Mucosa of descending colon (tissue), 3 donors: ENCODE results near the gene KCTD16. TPM values are rescaled to one million over a fixed set of nuclear protein-coding genes. Genes with fewer than 3 reads are reported as not detected.
A peak's percentile ranks its signal among the peaks of the same experiment; 100 is the strongest.

Source experiments
- ATAC-seq: fragments of 200-7000 bp; cut with Tn5 transposase; one replicate; pipeline ENCODE4 v1.9.1; 2020; ENCODE audit warnings: mild to moderate bottlenecking, moderate library complexity
- DNase-seq, 3 donors: peaks; one replicate each; pipeline ENCODE4 v3.0.0-alpha.2; 2020
- H3K36me3 ChIP-seq: fragments of 200-600 bp; one replicate; pipeline ENCODE4 v1.8.0; 2021; ENCODE audit warnings: low read depth, mild to moderate bottlenecking
- H3K4me1 ChIP-seq: fragments of 200-600 bp; one replicate; pipeline ENCODE4 v1.8.0; 2021; ENCODE audit warnings: low read depth, mild to moderate bottlenecking
- H3K4me3 ChIP-seq: fragments of 200-600 bp; one replicate; pipeline ENCODE4 v1.8.0; 2021; ENCODE audit warnings: mild to moderate bottlenecking
- H3K9me3 ChIP-seq: fragments of 200-600 bp; one replicate; pipeline ENCODE4 v1.8.0; 2021; ENCODE audit warnings: mild to moderate bottlenecking
- CTCF ChIP-seq: fragments of 200-600 bp; IDR thresholded peaks from one replicate; pipeline ENCODE4 v1.8.0; 2022; ENCODE audit warnings: antibody characterized with exemption, mild to moderate bottlenecking
- intact Hi-C, 2 donors: fragments of 100-400 bp; cut with DNase I in 1 of 2; cut with micrococcal nuclease in 1 of 2; formaldehyde crosslinking; loops; one replicate each; pipeline versions ENCODE4 v1.11.0 to v1.11.1; 2022; cut with DNase I, micrococcal nuclease
- total RNA-seq, 3 donors: library from RNA; stranded (reverse); fragmentation: NEBNext Ultra II Directional in 2 of 3; extraction: Animal tissue kit (Norgen Biotek cat#: 25700) in 2 of 3; gene quantifications; one replicate each; pipeline versions ENCODE4 v1.2.1 to v1.2.4, GENCODE V29; 2021 to 2023
- donor health status: DM: no; HTN: no; CAD: no; lungs with moderate emphysema.
- donor health status: DM: no; HTN: no; CAD: no.
- donor health status: DM: no; HTN: yes; CAD: no.

The KCTD16 gene
- total RNA-seq, 3 donors from 2014 or later = 0.07 to 0.22 (median 0.12) TPM

- no peak overlapping the region for H3K4me3 ChIP-seq
- no peak for ATAC-seq
- intact Hi-C loops = no loop called here
- TF ChIP-seq CTCF = no peak
- DNase-seq = no peak
- H3K9me3 ChIP-seq = no peaks in the 10 kb centered on the region
- no peaks in the 10 kb centered on the region for H3K4me1 ChIP-seq
- H3K36me3 ChIP-seq = no peaks in the 10 kb centered on the region
These were observed 56.8 kb downstream of the KCTD16 start for GRCh38 chr5:144227363-144227999.

- no peak for TF ChIP-seq CTCF
These were observed 60.1 kb downstream of the KCTD16 start for GRCh38 chr5:144230806-144231205.

GRCh38 chr5:144232285-144232684, 61.6 kb downstream of the KCTD16 start:
- no peaks in the 10 kb centered on the region for H3K4me1 ChIP-seq
- H3K36me3 ChIP-seq = no peaks in the 10 kb centered on the region
- H3K4me3 ChIP-seq = no peak overlapping the region
- no peak for TF ChIP-seq CTCF
- ATAC-seq (no peak), DNase-seq (no peak)
- intact Hi-C loops = no loop called here
- no peaks in the 10 kb centered on the region for H3K9me3 ChIP-seq

More at GRCh38 chr5:144230806-144231205, 60.1 kb downstream of the KCTD16 start:
- intact Hi-C loops = no loop called here
- no peaks in the 10 kb centered on the region for H3K9me3 ChIP-seq
- no peak overlapping the region for H3K4me3 ChIP-seq
- no peaks in the 10 kb centered on the region for H3K4me1 ChIP-seq
- DNase-seq (peak in 1 of 3 donors; percentile 28), ATAC-seq (peak; percentile 90)
- no peaks in the 10 kb centered on the region for H3K36me3 ChIP-seq

- no peak overlapping the region for H3K4me3 ChIP-seq
- no peaks in the 10 kb centered on the region for H3K9me3 ChIP-seq
- H3K36me3 ChIP-seq = no peaks in the 10 kb centered on the region
- H3K4me1 ChIP-seq = no peaks in the 10 kb centered on the region
- DNase-seq (no peak), ATAC-seq (no peak)
- TF ChIP-seq CTCF = no peak
- intact Hi-C loops = no loop called here
These were observed 65.8 kb downstream of the KCTD16 start for GRCh38 chr5:144236499-144236898.

- no peak for ATAC-seq
- no peak for TF ChIP-seq CTCF
These were observed 67.2 kb downstream of the KCTD16 start for GRCh38 chr5:144237851-144238250.

GRCh38 chr5:144247131-144247530, 76.5 kb downstream of the KCTD16 start:
- intact Hi-C loops = no loop called here
- Histone ChIP-seq H3K36me3 (no peaks in the 10 kb centered on the region), H3K9me3 (no peaks in the 10 kb centered on the region), H3K4me3 (no peak overlapping the region), H3K4me1 (no peaks in the 10 kb centered on the region)
- no peak for DNase-seq
- no peak for TF ChIP-seq CTCF
- ATAC-seq = no peak

More at GRCh38 chr5:144237851-144238250, 67.2 kb downstream of the KCTD16 start:
- Histone ChIP-seq H3K9me3 (no peaks in the 10 kb centered on the region), H3K36me3 (no peaks in the 10 kb centered on the region), H3K4me3 (no peak overlapping the region), H3K4me1 (no peaks in the 10 kb centered on the region)
- intact Hi-C loops = no loop called here
- DNase-seq = no peak
